ENCODE data around the gene TTN. TPM values are rescaled to one million over a fixed set of nuclear protein-coding genes. Genes with fewer than 3 reads are reported as not detected.

The TTN gene
- total RNA-seq, 1 experiment from 2014 or later: not detected

DNA sequence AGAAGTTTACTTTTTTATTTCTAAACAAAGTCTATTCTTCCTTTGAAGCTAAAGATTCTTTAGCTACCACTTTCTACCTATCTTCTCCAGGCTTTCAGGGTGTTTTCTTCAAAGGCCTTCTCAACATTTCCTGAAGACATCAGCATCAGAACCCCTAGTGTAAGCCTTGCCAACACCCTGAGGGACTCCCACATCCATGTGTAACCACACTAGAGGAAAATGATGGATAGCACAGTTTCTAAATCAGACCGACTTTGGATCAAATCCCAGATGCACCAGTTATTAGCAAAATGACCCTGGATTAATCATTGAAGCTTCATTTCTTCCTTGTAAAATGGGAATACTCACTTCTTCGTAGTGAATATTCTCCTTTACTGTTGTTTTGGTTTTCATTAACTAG lies 4.7 kb upstream of the TTN start:
- no peaks in the 10 kb centered on the region for H3F3A ChIP-seq (ENCODE audit: insufficient read depth, low read depth)
- DNase-seq: no peak
- BruUV-seq (replicated peaks): no TSS peak
- no peak overlapping the region for H2AFZ ChIP-seq
- no peak overlapping the region for H3K27ac ChIP-seq
- no peaks in the 10 kb centered on the region for H3K79me2 ChIP-seq (ENCODE audit: low read depth)
- no peaks in the 10 kb centered on the region for H3K4me1 ChIP-seq (replicated peaks; ENCODE audit: insufficient read depth)
- no peaks in the 10 kb centered on the region for H3K27me3 ChIP-seq (ENCODE audit: insufficient read depth, low read depth)
- ChIA-PET POLR2A (ENCODE audit: unreplicated experiment) (interaction anchor here (0.6 to 0.7 kb wide), 2 partner anchors 9 to 333 kb away, joined by 4 to 8 read pairs; no protein-coding TSS in a partner anchor), CTCF (no interaction called here)
- no peak overlapping the region for H3K4me3 ChIP-seq
- intact Hi-C loops (cut with micrococcal nuclease; ENCODE audit: unreplicated experiment): no loop called here
- TF ChIP-seq EZH2 (IDR thresholded peaks at IDR 0.05; ENCODE audit: low read depth): no peak
- TF ChIP-seq, protein P1, sequence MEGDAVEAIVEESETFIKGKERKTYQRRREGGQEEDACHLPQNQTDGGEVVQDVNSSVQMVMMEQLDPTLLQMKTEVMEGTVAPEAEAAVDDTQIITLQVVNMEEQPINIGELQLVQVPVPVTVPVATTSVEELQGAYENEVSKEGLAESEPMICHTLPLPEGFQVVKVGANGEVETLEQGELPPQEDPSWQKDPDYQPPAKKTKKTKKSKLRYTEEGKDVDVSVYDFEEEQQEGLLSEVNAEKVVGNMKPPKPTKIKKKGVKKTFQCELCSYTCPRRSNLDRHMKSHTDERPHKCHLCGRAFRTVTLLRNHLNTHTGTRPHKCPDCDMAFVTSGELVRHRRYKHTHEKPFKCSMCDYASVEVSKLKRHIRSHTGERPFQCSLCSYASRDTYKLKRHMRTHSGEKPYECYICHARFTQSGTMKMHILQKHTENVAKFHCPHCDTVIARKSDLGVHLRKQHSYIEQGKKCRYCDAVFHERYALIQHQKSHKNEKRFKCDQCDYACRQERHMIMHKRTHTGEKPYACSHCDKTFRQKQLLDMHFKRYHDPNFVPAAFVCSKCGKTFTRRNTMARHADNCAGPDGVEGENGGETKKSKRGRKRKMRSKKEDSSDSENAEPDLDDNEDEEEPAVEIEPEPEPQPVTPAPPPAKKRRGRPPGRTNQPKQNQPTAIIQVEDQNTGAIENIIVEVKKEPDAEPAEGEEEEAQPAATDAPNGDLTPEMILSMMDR (conservative IDR thresholded peaks at IDR 0.05): no peak
- no peaks in the 10 kb centered on the region; the same call in 1 of the 2 replicates for H3K9me3 ChIP-seq (ENCODE audit: insufficient read depth, low read depth)
- no peaks in the 10 kb centered on the region for H3K36me3 ChIP-seq (ENCODE audit: low read depth)
- H3K4me2 ChIP-seq: no peak overlapping the region
- no peaks in the 10 kb centered on the region for H4K20me1 ChIP-seq (ENCODE audit: insufficient read depth)
- no peaks in the 10 kb centered on the region; the same call in 1 of the 2 replicates for H3K9me2 ChIP-seq (ENCODE audit: insufficient read depth)

DNA sequence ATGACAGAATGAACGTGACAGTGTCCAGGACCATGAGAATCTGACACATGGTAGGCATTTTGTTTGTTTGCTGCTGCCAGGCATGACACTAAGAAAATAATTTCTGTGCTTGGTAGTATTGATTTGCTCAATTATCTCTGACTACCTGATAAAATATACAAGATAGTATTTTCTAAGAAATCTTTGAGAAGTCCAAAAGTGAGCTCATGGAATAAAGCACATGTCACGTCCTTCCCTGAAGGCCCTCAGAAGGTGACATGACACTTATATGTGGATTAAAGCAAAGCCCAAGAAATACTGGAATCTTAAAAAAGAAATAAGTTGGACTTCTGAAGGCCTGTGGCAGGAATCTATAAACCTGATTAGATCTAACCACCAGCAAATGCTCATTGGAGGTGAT lies 3.8 kb upstream of the TTN start:
- DNase-seq: no peak
- peaks cover 3% of the 10 kb centered on the region; the same call in 1 of the 2 replicates for H3K9me3 ChIP-seq (ENCODE audit: insufficient read depth, low read depth)
- H3K9me2 ChIP-seq (ENCODE audit: insufficient read depth): no peaks in the 10 kb centered on the region; the same call in 1 of the 2 replicates
- no peak overlapping the region for H3K4me3 ChIP-seq
- no TSS peak for BruUV-seq (replicated peaks)
- H4K20me1 ChIP-seq (ENCODE audit: insufficient read depth): no peaks in the 10 kb centered on the region
- ChIA-PET CTCF (no interaction called here), POLR2A (ENCODE audit: unreplicated experiment) (interaction anchor here (0.6 kb wide), 1 partner anchor 334 kb away, joined by 4 read pairs; no protein-coding TSS in a partner anchor)
- no peaks in the 10 kb centered on the region for H3K27me3 ChIP-seq (ENCODE audit: insufficient read depth, low read depth)
- no peaks in the 10 kb centered on the region for H3K36me3 ChIP-seq (ENCODE audit: low read depth)
- intact Hi-C loops (cut with micrococcal nuclease; ENCODE audit: unreplicated experiment): no loop called here
- no peaks in the 10 kb centered on the region for H3K79me2 ChIP-seq (ENCODE audit: low read depth)
- no peak overlapping the region for H3K27ac ChIP-seq
- H3F3A ChIP-seq (ENCODE audit: insufficient read depth, low read depth): no peaks in the 10 kb centered on the region
- no peak overlapping the region for H3K4me2 ChIP-seq
- H2AFZ ChIP-seq: no peak overlapping the region; the same call in 1 of the 2 replicates
- H3K4me1 ChIP-seq (replicated peaks; ENCODE audit: insufficient read depth): no peaks in the 10 kb centered on the region
- no peak for TF ChIP-seq EZH2 (IDR thresholded peaks at IDR 0.05; ENCODE audit: low read depth)
- TF ChIP-seq, protein P1 (conservative IDR thresholded peaks at IDR 0.05): no peak

GRCh38 chr2:178810422-178810821 lies 3.2 kb upstream of the TTN start:
- intact Hi-C loops (cut with micrococcal nuclease; ENCODE audit: unreplicated experiment): no loop called here
- no peaks in the 10 kb centered on the region for H3K4me1 ChIP-seq (replicated peaks; ENCODE audit: insufficient read depth)
- CTCF ChIA-PET: no interaction called here
- peaks cover 3% of the 10 kb centered on the region; the same call in 1 of the 2 replicates for H3K9me3 ChIP-seq (ENCODE audit: insufficient read depth, low read depth)
- no peaks in the 10 kb centered on the region for H4K20me1 ChIP-seq (ENCODE audit: insufficient read depth)
- no peak overlapping the region for H3K4me2 ChIP-seq
- H3F3A ChIP-seq (ENCODE audit: insufficient read depth, low read depth): no peaks in the 10 kb centered on the region
- no TSS peak for BruUV-seq (replicated peaks)
- no peaks in the 10 kb centered on the region for H3K36me3 ChIP-seq (ENCODE audit: low read depth)
- TF ChIP-seq, protein P1 (conservative IDR thresholded peaks at IDR 0.05): no peak
- no peak for TF ChIP-seq EZH2 (IDR thresholded peaks at IDR 0.05; ENCODE audit: low read depth)
- no peak overlapping the region for H2AFZ ChIP-seq
- no peaks in the 10 kb centered on the region for H3K27me3 ChIP-seq (ENCODE audit: insufficient read depth, low read depth)
- H3K9me2 ChIP-seq (ENCODE audit: insufficient read depth): no peaks in the 10 kb centered on the region; the same call in 1 of the 2 replicates
- H3K79me2 ChIP-seq (ENCODE audit: low read depth): no peaks in the 10 kb centered on the region
- no peak overlapping the region for H3K27ac ChIP-seq
- no peak for DNase-seq
- H3K4me3 ChIP-seq: no peak overlapping the region
- POLR2A ChIA-PET (ENCODE audit: unreplicated experiment): no interaction called here

Data from PC-9 (cell line).